Neural progenitor cell (in vitro differentiated cells): ENCODE data around the gene RPS6KB2. TPM values are rescaled to one million over a fixed set of nuclear protein-coding genes. Genes with fewer than 3 reads are reported as not detected.
A peak's percentile ranks its signal among the peaks of the same experiment; 100 is the strongest.

Experiments used
- DNase-seq: peaks from one replicate; pipeline ENCODE4 v3.0.0-alpha.2; 2016; ENCODE audit warnings: low spot score
- H2AFZ ChIP-seq: fragments of 200-600 bp; sonication (generic); replicated peaks from 2 replicates; pipeline ENCODE4 v1.6.1; 2016; ENCODE audit warnings: antibody characterized with exemption
- H3F3A ChIP-seq: fragments of 200-600 bp; sonication (generic); 2 replicates; pipeline ENCODE4 v1.6.1; 2016; ENCODE audit warnings: antibody characterized with exemption, low read depth
- H3K27ac ChIP-seq: fragments of 200-600 bp; sonication (generic); 2 replicates; pipeline ENCODE4 v1.5.1; 2016; ENCODE audit warnings: mild to moderate bottlenecking
- H3K27me3 ChIP-seq: fragments of 200-600 bp; sonication (generic); 2 replicates; pipeline ENCODE4 v1.6.1; 2016; ENCODE audit warnings: mild to moderate bottlenecking, moderate library complexity
- H3K36me3 ChIP-seq: fragments of 200-600 bp; sonication (generic); 2 replicates; pipeline ENCODE4 v1.5.1; 2016
- H3K4me1 ChIP-seq: fragments of 200-600 bp; sonication (generic); 2 replicates; pipeline ENCODE4 v1.6.1; 2016; ENCODE audit warnings: mixed run types
- H3K4me2 ChIP-seq: fragments of 200-600 bp; sonication (generic); 2 replicates; pipeline ENCODE4 v1.6.1; 2016
- H3K4me3 ChIP-seq: fragments of 200-600 bp; sonication (generic); 2 replicates; pipeline ENCODE4 v1.5.1; 2016
- H3K79me2 ChIP-seq: fragments of 200-600 bp; sonication (generic); 2 replicates; pipeline ENCODE4 v1.6.1; 2016; ENCODE audit warnings: low read depth
- H3K9ac ChIP-seq: fragments of 200-600 bp; sonication (generic); 2 replicates; pipeline ENCODE4 v1.6.1; 2016
- H3K9me3 ChIP-seq: fragments of 200-600 bp; sonication (generic); 2 replicates; pipeline ENCODE4 v1.5.1; 2016; ENCODE audit warnings: low read depth
- H4K20me1 ChIP-seq: fragments of 200-600 bp; sonication (generic); 2 replicates; pipeline ENCODE4 v1.6.1; 2016; ENCODE audit warnings: low read depth
- H3K27ac Mint-ChIP-seq: 3 replicates; pipeline ENCODE4 v1.8.0; 2021; ENCODE audit warnings: mixed read lengths
- H3K27me3 Mint-ChIP-seq: 2 replicates; pipeline ENCODE4 v1.8.0; 2022; ENCODE audit warnings: low read depth, mild to moderate bottlenecking, inconsistent platforms, moderate library complexity, mixed read lengths; ENCODE audit not compliant: insufficient read depth
- H3K36me3 Mint-ChIP-seq: 3 replicates; pipeline ENCODE4 v1.8.0; 2021; ENCODE audit warnings: mixed read lengths
- H3K4me1 Mint-ChIP-seq: 3 replicates; pipeline ENCODE4 v1.8.0; 2021; ENCODE audit warnings: mixed read lengths
- H3K4me3 Mint-ChIP-seq: 3 replicates; pipeline ENCODE4 v1.8.0; 2021; ENCODE audit warnings: mild to moderate bottlenecking, moderate library complexity, mixed read lengths
- H3K9me3 Mint-ChIP-seq: 3 replicates; pipeline ENCODE4 v1.8.0; 2020; ENCODE audit warnings: mixed read lengths
- EZH2 ChIP-seq: fragments of 200-600 bp; sonication (generic); IDR thresholded peaks from 2 replicates; pipeline ENCODE4 v1.6.1; 2017; ENCODE audit warnings: antibody characterized with exemption, mild to moderate bottlenecking, moderate library complexity
- EZH2phosphoT487 ChIP-seq: fragments of 200-600 bp; sonication (generic); IDR thresholded peaks from 2 replicates; pipeline ENCODE4 v1.6.1; 2017; ENCODE audit warnings: antibody characterized with exemption
- total RNA-seq: library from RNA; depleted of rRNA; stranded (reverse); fragments of >200 nt; gene quantifications from 2 replicates; pipeline ENCODE4 v1.2.3, GENCODE V29; 2015; ENCODE audit warnings: low replicate concordance
- TF ChIP-seq, protein P1 (sequence below): fragments of 200-600 bp; sonication (generic); IDR thresholded peaks from 2 replicates; pipeline ENCODE4 v1.5.1; 2017; ENCODE audit warnings: antibody characterized with exemption, mild to moderate bottlenecking

RPS6KB2 gene
- total RNA-seq, 1 donor from 2014 or later, result 23.7 TPM

DNA sequence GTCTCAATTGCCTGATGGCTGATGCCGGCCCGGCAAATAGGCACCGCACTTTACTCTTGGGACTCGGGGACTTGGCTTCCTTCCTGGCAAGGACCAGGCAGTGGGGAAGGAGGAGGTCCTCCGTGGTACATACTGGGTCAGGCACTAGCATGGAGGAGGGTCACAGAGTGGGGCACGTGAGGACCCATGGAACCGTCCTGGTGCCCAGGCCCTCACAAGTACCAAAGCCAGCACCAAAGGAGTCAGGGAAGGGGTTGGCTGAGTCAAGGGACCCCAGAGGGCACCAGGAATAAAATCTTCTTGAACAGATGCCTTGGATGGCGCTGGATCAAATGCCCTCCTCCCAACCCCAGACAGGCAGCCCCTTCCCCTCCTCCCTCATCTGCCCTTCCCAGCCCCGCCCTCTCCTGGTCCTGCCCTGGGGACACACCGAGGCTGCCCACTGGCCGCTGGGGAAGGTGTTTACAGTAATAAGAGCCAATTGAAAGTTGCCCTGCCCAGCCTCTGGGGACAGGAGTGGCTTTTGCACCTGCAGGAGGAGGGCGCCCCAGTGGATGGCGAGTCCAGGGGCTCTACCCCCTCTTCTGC is 18.4 kb upstream of the RPS6KB2 start:
- peaks cover 20% of the 10 kb centered on the region for H3K4me1 ChIP-seq
- peaks cover 12% of the 10 kb centered on the region for H3K27me3 Mint-ChIP-seq
- H3F3A ChIP-seq, result peaks cover 13% of the 10 kb centered on the region
- H3K4me2 ChIP-seq, result peak overlapping the region; percentile 17
- no peaks in the 10 kb centered on the region for H3K36me3 Mint-ChIP-seq
- no peaks in the 10 kb centered on the region for H3K36me3 ChIP-seq
- H3K27ac ChIP-seq, result no peak overlapping the region
- no peak overlapping the region for H3K9ac ChIP-seq
- H3K27me3 ChIP-seq, result peaks cover 12% of the 10 kb centered on the region
- H3K4me3 Mint-ChIP-seq, result no peak overlapping the region
- H3K4me1 Mint-ChIP-seq, result peaks cover 21% of the 10 kb centered on the region
- H3K9me3 Mint-ChIP-seq, result no peaks in the 10 kb centered on the region
- no peaks in the 10 kb centered on the region for H4K20me1 ChIP-seq
- DNase-seq, result peak; percentile 67
- no peak overlapping the region for H3K27ac Mint-ChIP-seq
- no peaks in the 10 kb centered on the region for H3K9me3 ChIP-seq
- no peak overlapping the region for H2AFZ ChIP-seq
- TF ChIP-seq EZH2phosphoT487 (no peak), EZH2 (no peak)
- TF ChIP-seq, protein P1, sequence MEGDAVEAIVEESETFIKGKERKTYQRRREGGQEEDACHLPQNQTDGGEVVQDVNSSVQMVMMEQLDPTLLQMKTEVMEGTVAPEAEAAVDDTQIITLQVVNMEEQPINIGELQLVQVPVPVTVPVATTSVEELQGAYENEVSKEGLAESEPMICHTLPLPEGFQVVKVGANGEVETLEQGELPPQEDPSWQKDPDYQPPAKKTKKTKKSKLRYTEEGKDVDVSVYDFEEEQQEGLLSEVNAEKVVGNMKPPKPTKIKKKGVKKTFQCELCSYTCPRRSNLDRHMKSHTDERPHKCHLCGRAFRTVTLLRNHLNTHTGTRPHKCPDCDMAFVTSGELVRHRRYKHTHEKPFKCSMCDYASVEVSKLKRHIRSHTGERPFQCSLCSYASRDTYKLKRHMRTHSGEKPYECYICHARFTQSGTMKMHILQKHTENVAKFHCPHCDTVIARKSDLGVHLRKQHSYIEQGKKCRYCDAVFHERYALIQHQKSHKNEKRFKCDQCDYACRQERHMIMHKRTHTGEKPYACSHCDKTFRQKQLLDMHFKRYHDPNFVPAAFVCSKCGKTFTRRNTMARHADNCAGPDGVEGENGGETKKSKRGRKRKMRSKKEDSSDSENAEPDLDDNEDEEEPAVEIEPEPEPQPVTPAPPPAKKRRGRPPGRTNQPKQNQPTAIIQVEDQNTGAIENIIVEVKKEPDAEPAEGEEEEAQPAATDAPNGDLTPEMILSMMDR, result no peak
- H3K79me2 ChIP-seq, result no peaks in the 10 kb centered on the region
- no peak overlapping the region for H3K4me3 ChIP-seq

DNA sequence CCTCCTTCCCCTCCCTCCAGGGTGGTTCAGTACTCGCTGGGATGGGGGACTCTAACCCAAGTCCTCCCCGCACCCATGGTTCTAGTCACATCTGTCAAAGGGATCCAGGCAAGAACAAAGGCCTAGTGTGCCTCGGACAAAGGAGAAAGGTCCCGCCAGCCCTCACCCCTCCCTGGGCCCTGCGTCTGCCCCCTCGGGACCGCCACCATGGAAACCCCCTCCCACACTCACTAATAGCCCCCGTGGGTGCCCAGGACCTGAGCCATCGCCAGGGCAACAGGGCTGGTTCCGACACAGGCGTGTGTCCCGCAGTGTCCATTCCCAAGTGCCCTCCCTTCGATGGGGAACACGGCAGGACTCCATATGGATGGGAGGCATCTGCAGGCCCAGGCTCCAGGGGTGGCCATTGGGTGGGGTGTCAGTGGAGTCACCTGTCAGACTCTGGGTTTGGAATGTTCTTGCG is 17.9 kb upstream of the RPS6KB2 start:
- Histone ChIP-seq H3F3A (peaks cover 13% of the 10 kb centered on the region), H3K4me2 (peak overlapping the region; percentile 17), H4K20me1 (no peaks in the 10 kb centered on the region), H3K4me1 (peaks cover 22% of the 10 kb centered on the region), H3K9me3 (no peaks in the 10 kb centered on the region), H3K4me3 (no peak overlapping the region), H3K27ac (no peak overlapping the region), H3K9ac (no peak overlapping the region), H3K36me3 (no peaks in the 10 kb centered on the region), H3K79me2 (no peaks in the 10 kb centered on the region), H2AFZ (no peak overlapping the region), H3K27me3 (peaks cover 17% of the 10 kb centered on the region)
- Mint-ChIP-seq H3K27ac (no peak overlapping the region), H3K4me1 (peaks cover 21% of the 10 kb centered on the region), H3K4me3 (no peak overlapping the region), H3K9me3 (no peaks in the 10 kb centered on the region), H3K27me3 (peaks cover 15% of the 10 kb centered on the region), H3K36me3 (no peaks in the 10 kb centered on the region)
- TF ChIP-seq, protein P1, result no peak
- TF ChIP-seq EZH2phosphoT487 (no peak), EZH2 (no peak)
- DNase-seq, result no peak

DNA sequence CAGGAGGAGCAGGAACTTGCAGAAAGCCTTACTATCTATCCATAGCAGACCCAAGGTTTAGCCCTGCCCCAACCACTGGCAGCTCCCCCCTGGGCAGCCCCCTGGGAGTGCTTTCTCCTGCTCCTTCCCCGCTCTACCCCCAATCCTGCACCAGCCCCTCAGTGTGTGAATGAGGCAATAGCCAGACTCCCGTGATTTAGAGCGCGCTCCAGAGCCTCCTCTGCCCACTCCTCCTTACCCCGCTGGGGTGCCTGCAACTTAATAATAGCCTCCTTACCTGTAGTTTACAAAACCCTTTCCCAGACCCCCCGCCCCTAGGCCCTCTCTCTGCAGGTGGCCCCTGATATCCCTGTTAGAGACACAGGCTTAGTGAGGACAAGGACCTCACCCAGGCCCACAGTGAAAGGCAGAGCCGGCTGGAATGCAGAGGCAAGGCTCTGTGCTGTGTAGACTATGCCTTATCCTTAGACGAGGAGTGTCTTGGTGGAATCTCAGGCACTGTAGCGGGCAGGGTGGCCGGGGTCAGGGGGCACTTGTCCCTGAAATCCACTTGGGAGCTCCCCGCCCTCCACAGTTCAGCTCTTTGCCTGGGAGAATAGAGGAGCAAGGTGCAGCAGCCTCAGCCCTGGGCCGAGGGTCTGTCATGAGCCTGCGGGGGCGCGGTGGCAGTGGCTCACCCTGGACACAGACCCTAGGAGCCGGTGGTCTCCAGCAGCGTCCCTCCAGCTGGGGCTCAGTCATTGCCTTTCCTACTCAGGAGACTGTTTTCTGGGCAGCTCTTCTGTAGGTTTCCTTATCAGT is 17.1 kb upstream of the RPS6KB2 start:
- Mint-ChIP-seq H3K36me3 (no peaks in the 10 kb centered on the region), H3K27me3 (peaks cover 18% of the 10 kb centered on the region), H3K4me1 (peaks cover 23% of the 10 kb centered on the region), H3K4me3 (peak overlapping the region; percentile 50), H3K9me3 (no peaks in the 10 kb centered on the region), H3K27ac (peak overlapping the region; percentile 14)
- Histone ChIP-seq H3K36me3 (no peaks in the 10 kb centered on the region), H3K9me3 (no peaks in the 10 kb centered on the region), H3K27me3 (peaks cover 25% of the 10 kb centered on the region), H2AFZ (no peak overlapping the region), H3K4me3 (no peak overlapping the region), H3K27ac (no peak overlapping the region), H3F3A (peaks cover 19% of the 10 kb centered on the region), H3K4me1 (peaks cover 22% of the 10 kb centered on the region), H4K20me1 (no peaks in the 10 kb centered on the region), H3K79me2 (no peaks in the 10 kb centered on the region), H3K9ac (no peak overlapping the region), H3K4me2 (peak overlapping the region; percentile 42)
- DNase-seq, result peak; percentile 54
- no peak for TF ChIP-seq EZH2
- TF ChIP-seq EZH2phosphoT487, result no peak
- TF ChIP-seq, protein P1, result no peak
